ENCODE data around the gene RNF111. TPM values are rescaled to one million over a fixed set of nuclear protein-coding genes. Genes with fewer than 3 reads are reported as not detected.

RNF111 gene
- total and polyA plus RNA-seq, 4 donors, result 8.7 to 52.0 (median 19.5) TPM

DNA sequence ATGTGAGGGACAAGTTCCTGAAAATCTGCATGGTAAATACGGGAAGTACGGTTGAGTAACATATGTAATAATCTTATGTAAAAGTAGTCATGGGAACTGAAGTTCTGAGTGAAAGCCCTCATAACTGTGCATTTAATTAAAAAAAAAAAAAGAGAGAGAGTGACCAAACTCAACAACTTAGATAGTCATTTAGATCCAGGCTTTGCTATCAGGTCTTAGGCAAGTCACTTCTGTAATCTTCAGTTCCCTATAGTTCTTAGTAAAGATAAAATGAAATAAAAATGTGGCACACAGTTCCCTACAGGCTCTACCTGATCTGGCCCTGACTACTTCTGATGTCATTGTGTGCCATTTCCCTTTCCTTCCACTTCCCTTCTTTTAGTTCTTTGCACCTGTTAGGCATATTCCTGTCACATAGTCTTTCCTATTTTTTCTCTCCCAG is 15.0 kb downstream of the RNF111 start:
- H3K27me3 ChIP-seq (ENCODE audit: control insufficient read depth in 3 of 3, insufficient read depth in 3 of 3, low read length in 2 of 3), result no peaks in the 10 kb centered on the region
- peaks cover 2 to 7% (median 3%) of the 10 kb centered on the region in 4 donors for H3K36me3 ChIP-seq (ENCODE audit: control insufficient read depth in 4 of 4, insufficient read depth in 4 of 4, low read length in 4 of 4)
- DNase-seq (no peak), ATAC-seq (ENCODE audit: insufficient read depth, low FRiP score) (no peak)
- no peaks in the 10 kb centered on the region for H3K9me3 ChIP-seq (ENCODE audit: control insufficient read depth in 4 of 4, insufficient read depth in 3 of 4, low read length in 3 of 4)
- H3K9ac ChIP-seq (ENCODE audit: insufficient read depth in 1 of 2, low read length in 2 of 2), result no peak overlapping the region
- no peak overlapping the region for H3K27ac ChIP-seq (ENCODE audit: low read depth in 1 of 2, low read length in 1 of 2)
- H3K4me3 ChIP-seq, result no peak overlapping the region
- WGBS, 2 donors, result 26 to 67% methylated on average over 2 of the region's 2 CpGs
- peaks cover 0 to 6% (median 4%) of the 10 kb centered on the region in 5 donors for H3K4me1 ChIP-seq (ENCODE audit: control insufficient read depth in 5 of 5, insufficient read depth in 5 of 5, low read length in 5 of 5)
- TF ChIP-seq, protein P1, sequence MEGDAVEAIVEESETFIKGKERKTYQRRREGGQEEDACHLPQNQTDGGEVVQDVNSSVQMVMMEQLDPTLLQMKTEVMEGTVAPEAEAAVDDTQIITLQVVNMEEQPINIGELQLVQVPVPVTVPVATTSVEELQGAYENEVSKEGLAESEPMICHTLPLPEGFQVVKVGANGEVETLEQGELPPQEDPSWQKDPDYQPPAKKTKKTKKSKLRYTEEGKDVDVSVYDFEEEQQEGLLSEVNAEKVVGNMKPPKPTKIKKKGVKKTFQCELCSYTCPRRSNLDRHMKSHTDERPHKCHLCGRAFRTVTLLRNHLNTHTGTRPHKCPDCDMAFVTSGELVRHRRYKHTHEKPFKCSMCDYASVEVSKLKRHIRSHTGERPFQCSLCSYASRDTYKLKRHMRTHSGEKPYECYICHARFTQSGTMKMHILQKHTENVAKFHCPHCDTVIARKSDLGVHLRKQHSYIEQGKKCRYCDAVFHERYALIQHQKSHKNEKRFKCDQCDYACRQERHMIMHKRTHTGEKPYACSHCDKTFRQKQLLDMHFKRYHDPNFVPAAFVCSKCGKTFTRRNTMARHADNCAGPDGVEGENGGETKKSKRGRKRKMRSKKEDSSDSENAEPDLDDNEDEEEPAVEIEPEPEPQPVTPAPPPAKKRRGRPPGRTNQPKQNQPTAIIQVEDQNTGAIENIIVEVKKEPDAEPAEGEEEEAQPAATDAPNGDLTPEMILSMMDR (IDR thresholded peaks at IDR 0.05; ENCODE audit: control extremely low read depth, extremely low read depth), result no peak

DNA sequence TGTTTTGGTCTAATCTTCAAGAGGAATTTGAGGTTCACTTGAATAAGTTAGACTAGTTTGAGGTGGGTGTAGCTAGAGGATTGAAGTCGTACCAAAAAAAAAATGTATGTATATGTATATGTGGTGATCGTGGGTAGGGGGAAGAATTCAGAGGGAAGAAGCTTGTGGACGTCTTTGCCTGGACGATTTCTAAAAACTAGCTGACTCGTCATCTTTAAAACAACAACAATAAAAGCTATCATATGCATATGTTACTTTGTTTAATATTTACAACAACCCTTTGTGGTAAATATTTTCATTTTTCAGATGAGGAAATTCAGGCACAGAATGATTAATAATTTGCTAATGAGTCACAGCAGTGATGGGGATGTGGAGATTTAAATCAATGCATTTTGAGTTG is 18.1 kb downstream of the RNF111 start:
- Histone ChIP-seq H3K4me1 (ENCODE audit: control insufficient read depth in 5 of 5, insufficient read depth in 5 of 5, low read length in 5 of 5) (peaks cover 0 to 5% (median 0%) of the 10 kb centered on the region in 5 donors), H3K36me3 (ENCODE audit: control insufficient read depth in 4 of 4, insufficient read depth in 4 of 4, low read length in 4 of 4) (peaks cover 2 to 12% (median 3%) of the 10 kb centered on the region in 4 donors), H3K9me3 (ENCODE audit: control insufficient read depth in 4 of 4, insufficient read depth in 3 of 4, low read length in 3 of 4) (no peaks in the 10 kb centered on the region), H3K9ac (ENCODE audit: insufficient read depth in 1 of 2, low read length in 2 of 2) (no peak overlapping the region), H3K27ac (ENCODE audit: low read depth in 1 of 2, low read length in 1 of 2) (no peak overlapping the region), H3K4me3 (no peak overlapping the region), H3K27me3 (ENCODE audit: control insufficient read depth in 3 of 3, insufficient read depth in 3 of 3, low read length in 2 of 3) (no peaks in the 10 kb centered on the region)
- WGBS, 2 donors, result 89 to 91% methylated on average over 5 of the region's 5 CpGs
- TF ChIP-seq, protein P1 (IDR thresholded peaks at IDR 0.05; ENCODE audit: control extremely low read depth, extremely low read depth), result no peak
- ATAC-seq (ENCODE audit: insufficient read depth, low FRiP score), result no peak
- no peak for DNase-seq

DNA sequence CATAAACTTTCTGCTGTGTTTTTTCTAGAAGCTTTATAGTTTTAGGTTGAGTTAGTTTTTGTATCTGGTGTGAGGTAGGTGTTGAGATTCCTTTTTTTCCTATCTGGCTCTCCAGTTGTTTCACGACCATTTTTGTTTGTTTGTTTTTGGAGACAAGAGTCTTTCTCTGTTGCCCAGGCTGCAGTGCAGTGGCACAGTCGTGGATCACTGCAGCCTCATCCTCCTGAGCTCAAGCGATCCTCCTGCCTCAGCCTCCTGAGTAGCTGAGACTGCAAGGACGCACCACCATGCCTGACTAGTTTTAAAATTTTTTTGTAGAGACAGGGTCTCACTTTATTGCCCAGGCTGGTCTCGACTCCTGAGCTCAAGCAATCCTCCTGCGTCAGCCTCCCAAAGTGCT is 20.6 kb downstream of the RNF111 start:
- ATAC-seq (ENCODE audit: insufficient read depth, low FRiP score) (no peak), DNase-seq (no peak)
- H3K4me1 ChIP-seq (ENCODE audit: control insufficient read depth in 5 of 5, insufficient read depth in 5 of 5, low read length in 5 of 5), result peaks cover 0 to 4% (median 0%) of the 10 kb centered on the region in 5 donors
- WGBS, 2 donors, result 92 to 95% methylated on average over 6 of the region's 6 CpGs
- no peak overlapping the region for H3K9ac ChIP-seq (ENCODE audit: insufficient read depth in 1 of 2, low read length in 2 of 2)
- peaks cover 2 to 10% (median 3%) of the 10 kb centered on the region in 4 donors for H3K36me3 ChIP-seq (ENCODE audit: control insufficient read depth in 4 of 4, insufficient read depth in 4 of 4, low read length in 4 of 4)
- H3K27ac ChIP-seq (ENCODE audit: low read depth in 1 of 2, low read length in 1 of 2), result no peak overlapping the region
- TF ChIP-seq, protein P1 (IDR thresholded peaks at IDR 0.05; ENCODE audit: control extremely low read depth, extremely low read depth), result no peak
- no peaks in the 10 kb centered on the region for H3K27me3 ChIP-seq (ENCODE audit: control insufficient read depth in 3 of 3, insufficient read depth in 3 of 3, low read length in 2 of 3)
- H3K4me3 ChIP-seq, result no peak overlapping the region
- no peaks in the 10 kb centered on the region for H3K9me3 ChIP-seq (ENCODE audit: control insufficient read depth in 4 of 4, insufficient read depth in 3 of 4, low read length in 3 of 4)
